Amniotic epithelial cell (primary cell): Measurements from ENCODE around the gene DOCK2.
"Not testable (repeated sequence)": the region's sequence is repeated elsewhere in the genome, so short reads cannot be mapped to it uniquely, and the experiment has no call there.

Source experiments
- DNase-seq: peaks from one replicate; pipeline ENCODE4 v3.0.0-alpha.2; 2010; ENCODE audit warnings: low read depth

DOCK2 gene

GRCh38 chr5:169719360-169720314 is 82.6 kb downstream of the DOCK2 start:
- DNase-seq = no peak

GRCh38 chr5:169721771-169722170 is 84.7 kb downstream of the DOCK2 start:
- no peak for DNase-seq

GRCh38 chr5:169723103-169723831 is 86.2 kb downstream of the DOCK2 start:
- DNase-seq = no peak

- no peak for DNase-seq
These were observed 87.4 kb downstream of the DOCK2 start for GRCh38 chr5:169724303-169725087.

GRCh38 chr5:169725665-169726064 is 88.6 kb downstream of the DOCK2 start:
- DNase-seq = not testable (repeated sequence)

- no peak for DNase-seq
These were observed 91.3 kb downstream of the DOCK2 start for GRCh38 chr5:169728418-169728817.

- no peak for DNase-seq
These were observed 94.1 kb downstream of the DOCK2 start for GRCh38 chr5:169731221-169731620.

- no peak for DNase-seq
These were observed 95.8 kb downstream of the DOCK2 start for GRCh38 chr5:169732841-169733240.

- no peak for DNase-seq
These were observed 98.8 kb downstream of the DOCK2 start for GRCh38 chr5:169735913-169736312.

GRCh38 chr5:169736653-169737052 is 99.6 kb downstream of the DOCK2 start:
- DNase-seq = no peak

- DNase-seq = no peak
These were observed 103.4 kb downstream of the DOCK2 start for GRCh38 chr5:169740435-169740834.

GRCh38 chr5:169742771-169743296 is 105.8 kb downstream of the DOCK2 start:
- DNase-seq = peak; percentile 83

GRCh38 chr5:169744336-169744735 is 107.3 kb downstream of the DOCK2 start:
- no peak for DNase-seq

- DNase-seq = peak; percentile 74
These were observed 108.5 kb downstream of the DOCK2 start for GRCh38 chr5:169745441-169746146.

- peak; percentile 33 for DNase-seq
These were observed 109.1 kb downstream of the DOCK2 start for GRCh38 chr5:169746147-169746694.

- DNase-seq = no peak
These were observed 111.1 kb downstream of the DOCK2 start for GRCh38 chr5:169748174-169748573.

GRCh38 chr5:169749295-169749694 is 112.2 kb downstream of the DOCK2 start:
- DNase-seq = no peak

- no peak for DNase-seq
These were observed 114.4 kb downstream of the DOCK2 start for GRCh38 chr5:169751490-169751889.

- not testable (repeated sequence) for DNase-seq
These were observed 115.5 kb downstream of the DOCK2 start for GRCh38 chr5:169752566-169752965.

GRCh38 chr5:169753795-169754194 is 116.7 kb downstream of the DOCK2 start:
- peak; percentile 64 for DNase-seq

GRCh38 chr5:169754737-169755136 is 117.7 kb downstream of the DOCK2 start:
- no peak for DNase-seq
